ENCODE results near the gene PHLPP2. TPM values are rescaled to one million over a fixed set of nuclear protein-coding genes. Genes with fewer than 3 reads are reported as not detected.
A peak's percentile ranks its signal among the peaks of the same experiment; 100 is the strongest.

Gene PHLPP2
- total and polyA plus RNA-seq, 4 donors: 12.7 to 24.1 (median 14.5) TPM

Small RNAs within 50 kb of the gene (small RNA-seq; reads per million reads assigned to genes)
- gene RNU6-208P (ENCODE audit: low replicate concordance): not detected
- not detected for gene SNORA70D (ENCODE audit: low replicate concordance)
- 2,660 reads per million, percentile 100 among the genes with 10 or more reads in this experiment for gene SNORD71 (ENCODE audit: low replicate concordance)

Other genes starting within 250 kb of the PHLPP2 start
- gene ZNF19, start 235.4 kb downstream of the PHLPP2 start, total RNA-seq: 10 to 100 TPM in 1 of 2 donors, 1 to 10 TPM in 1; 7.4 to 14.1 TPM
- gene ZNF19, start 235.4 kb downstream of the PHLPP2 start, polyA plus RNA-seq (ENCODE audit: insufficient read length in 2 of 2): 10 to 100 TPM; 12.0 to 14.8 TPM
- under 1 TPM; 0.44 to 0.50 TPM for gene CHST4, start 198.3 kb downstream of the PHLPP2 start, total RNA-seq
- under 1 TPM; 0.25 to 0.27 TPM for gene CHST4, start 198.3 kb downstream of the PHLPP2 start, polyA plus RNA-seq (ENCODE audit: insufficient read length in 2 of 2)
- gene TAT, start 147.6 kb downstream of the PHLPP2 start, total RNA-seq: under 1 TPM; 0.10 to 0.22 TPM
- under 1 TPM; 0.10 to 0.26 TPM for gene TAT, start 147.6 kb downstream of the PHLPP2 start, polyA plus RNA-seq (ENCODE audit: insufficient read length in 2 of 2)
- gene MARVELD3, start 98.5 kb downstream of the PHLPP2 start, total RNA-seq: 1 to 10 TPM; 1.6 to 9.8 TPM
- 1 to 10 TPM; 1.0 to 3.9 TPM for gene MARVELD3, start 98.5 kb downstream of the PHLPP2 start, polyA plus RNA-seq (ENCODE audit: insufficient read length in 2 of 2)
- gene AP1G1, start 84.1 kb upstream of the PHLPP2 start, total RNA-seq: 100 to 1,000 TPM in 1 of 2 donors, 10 to 100 TPM in 1; 73.1 to 104 TPM
- gene AP1G1, start 84.1 kb upstream of the PHLPP2 start, polyA plus RNA-seq (ENCODE audit: insufficient read length in 2 of 2): 10 to 100 TPM; 77.9 to 82.1 TPM
- 10 to 100 TPM; 13.8 to 18.1 TPM for gene ATXN1L, start 121.3 kb upstream of the PHLPP2 start, total RNA-seq
- gene ATXN1L, start 121.3 kb upstream of the PHLPP2 start, polyA plus RNA-seq (ENCODE audit: insufficient read length in 2 of 2): 10 to 100 TPM; 16.7 to 18.9 TPM
- 10 to 100 TPM; 14.4 to 21.5 TPM for gene ZNF821, start 159.5 kb upstream of the PHLPP2 start, total RNA-seq
- 10 to 100 TPM; 39.9 to 47.9 TPM for gene ZNF821, start 159.5 kb upstream of the PHLPP2 start, polyA plus RNA-seq (ENCODE audit: insufficient read length in 2 of 2)
- gene IST1, start 170.8 kb upstream of the PHLPP2 start, total RNA-seq: 100 to 1,000 TPM; 159 to 194 TPM
- 100 to 1,000 TPM; 190 to 243 TPM for gene IST1, start 170.8 kb upstream of the PHLPP2 start, polyA plus RNA-seq (ENCODE audit: insufficient read length in 2 of 2)

Data from spinal cord (tissue), 4 donors.